ENCODE results near the gene TMEM94.

The TMEM94 gene

DNA sequence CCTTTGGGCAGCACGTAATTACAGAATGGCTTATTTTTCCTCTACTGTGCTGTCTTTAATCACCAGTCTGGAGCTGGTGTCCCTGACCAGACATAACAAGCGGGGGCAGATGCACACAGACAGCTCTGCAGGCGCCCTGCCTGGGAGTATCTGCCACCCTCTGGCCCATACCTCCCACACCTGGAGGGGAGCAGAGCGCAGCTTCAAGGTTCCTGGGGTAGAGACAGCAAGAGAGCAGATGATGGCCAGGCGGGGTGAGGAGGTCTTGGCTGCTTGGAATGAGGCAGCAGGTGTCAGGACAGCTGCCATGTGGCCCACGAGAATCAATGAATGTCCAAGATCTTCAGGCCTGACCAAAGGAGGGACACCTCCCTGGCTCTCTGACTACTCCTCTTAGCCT lies 23.8 kb downstream of the TMEM94 start:
- Histone ChIP-seq H2AFZ (ENCODE audit: low read length) (no peak overlapping the region), H3K4me1 (ENCODE audit: insufficient read depth, low read length, severe bottlenecking) (no peaks in the 10 kb centered on the region), H3F3A (ENCODE audit: insufficient read depth, low read length) (no peaks in the 10 kb centered on the region), H3K4me3 (ENCODE audit: low read depth, low read length, poor library complexity, severe bottlenecking) (no peak overlapping the region), H3K4me2 (ENCODE audit: low read length) (no peak overlapping the region), H4K20me1 (ENCODE audit: insufficient read depth, low read length) (no peaks in the 10 kb centered on the region), H3K79me2 (ENCODE audit: insufficient read depth, low read length) (no peaks in the 10 kb centered on the region), H3K9me2 (ENCODE audit: low read depth, low read length) (no peaks in the 10 kb centered on the region), H3K36me3 (ENCODE audit: insufficient read depth, low read length) (no peaks in the 10 kb centered on the region; the same call in 1 of the 2 replicates), H3K9me3 (ENCODE audit: low read length) (no peaks in the 10 kb centered on the region), H3K27ac (ENCODE audit: low read depth, low read length, poor library complexity, severe bottlenecking) (no peak overlapping the region), H3K9ac (ENCODE audit: low read length) (no peak overlapping the region), H3K27me3 (ENCODE audit: insufficient read depth, low read length) (no peaks in the 10 kb centered on the region)
- TF ChIP-seq, protein P1, sequence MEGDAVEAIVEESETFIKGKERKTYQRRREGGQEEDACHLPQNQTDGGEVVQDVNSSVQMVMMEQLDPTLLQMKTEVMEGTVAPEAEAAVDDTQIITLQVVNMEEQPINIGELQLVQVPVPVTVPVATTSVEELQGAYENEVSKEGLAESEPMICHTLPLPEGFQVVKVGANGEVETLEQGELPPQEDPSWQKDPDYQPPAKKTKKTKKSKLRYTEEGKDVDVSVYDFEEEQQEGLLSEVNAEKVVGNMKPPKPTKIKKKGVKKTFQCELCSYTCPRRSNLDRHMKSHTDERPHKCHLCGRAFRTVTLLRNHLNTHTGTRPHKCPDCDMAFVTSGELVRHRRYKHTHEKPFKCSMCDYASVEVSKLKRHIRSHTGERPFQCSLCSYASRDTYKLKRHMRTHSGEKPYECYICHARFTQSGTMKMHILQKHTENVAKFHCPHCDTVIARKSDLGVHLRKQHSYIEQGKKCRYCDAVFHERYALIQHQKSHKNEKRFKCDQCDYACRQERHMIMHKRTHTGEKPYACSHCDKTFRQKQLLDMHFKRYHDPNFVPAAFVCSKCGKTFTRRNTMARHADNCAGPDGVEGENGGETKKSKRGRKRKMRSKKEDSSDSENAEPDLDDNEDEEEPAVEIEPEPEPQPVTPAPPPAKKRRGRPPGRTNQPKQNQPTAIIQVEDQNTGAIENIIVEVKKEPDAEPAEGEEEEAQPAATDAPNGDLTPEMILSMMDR (IDR thresholded peaks at IDR 0.05; ENCODE audit: low read length): no peak
- no peak for TF ChIP-seq EZH2 (IDR thresholded peaks at IDR 0.05; ENCODE audit: borderline replicate concordance, low read length)

DNA sequence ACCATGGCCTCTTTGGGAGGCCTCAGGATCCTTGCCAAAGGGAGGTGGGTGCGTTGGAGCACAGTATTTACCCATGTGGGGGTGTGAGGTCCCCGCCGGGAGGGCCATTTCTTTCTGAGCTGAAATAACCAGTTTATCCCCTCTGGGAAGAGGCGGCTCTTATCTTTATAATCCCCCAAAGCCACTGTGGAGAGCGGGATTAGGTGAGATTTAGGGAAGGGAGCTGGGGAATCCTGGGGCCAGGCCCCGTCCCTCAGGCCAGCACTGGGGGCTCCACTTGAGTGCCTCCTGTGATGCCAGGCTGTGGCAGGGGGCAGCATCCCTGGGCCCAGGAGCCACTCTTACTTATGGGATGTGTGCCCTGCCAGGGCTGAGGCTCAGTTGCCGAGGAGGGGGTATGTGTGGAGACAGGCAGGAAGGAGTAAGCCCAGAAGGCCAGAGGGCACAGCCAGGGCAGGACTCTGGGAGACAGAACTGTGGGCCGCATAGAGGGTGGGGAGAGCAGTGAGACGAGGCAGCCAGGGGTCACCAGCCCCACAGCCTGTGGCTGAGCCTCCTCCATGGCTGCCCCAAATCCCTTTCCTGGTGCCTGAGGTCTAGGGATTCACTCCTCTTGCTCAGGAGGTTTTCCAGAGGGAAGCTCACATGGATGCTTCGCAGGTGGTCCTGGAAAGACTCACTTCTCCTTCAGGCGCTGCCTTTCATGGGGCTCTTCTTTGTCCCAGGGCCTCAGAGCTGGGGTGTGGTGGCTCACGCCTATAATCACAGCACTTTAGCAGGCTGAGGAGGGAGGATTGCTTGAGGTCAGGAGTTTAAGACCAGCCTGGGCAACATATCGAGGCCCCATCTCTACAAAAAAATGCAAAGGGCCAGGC lies 25.0 kb downstream of the TMEM94 start:
- Histone ChIP-seq H4K20me1 (ENCODE audit: insufficient read depth, low read length) (no peaks in the 10 kb centered on the region), H3K9ac (ENCODE audit: low read length) (no peak overlapping the region), H3K36me3 (ENCODE audit: insufficient read depth, low read length) (no peaks in the 10 kb centered on the region; the same call in 1 of the 2 replicates), H3K9me2 (ENCODE audit: low read depth, low read length) (no peaks in the 10 kb centered on the region), H3K27me3 (ENCODE audit: insufficient read depth, low read length) (no peaks in the 10 kb centered on the region), H3K4me3 (ENCODE audit: low read depth, low read length, poor library complexity, severe bottlenecking) (no peak overlapping the region), H3K4me1 (ENCODE audit: insufficient read depth, low read length, severe bottlenecking) (no peaks in the 10 kb centered on the region), H3K9me3 (ENCODE audit: low read length) (no peaks in the 10 kb centered on the region), H3K79me2 (ENCODE audit: insufficient read depth, low read length) (no peaks in the 10 kb centered on the region), H3F3A (ENCODE audit: insufficient read depth, low read length) (no peaks in the 10 kb centered on the region), H3K4me2 (ENCODE audit: low read length) (no peak overlapping the region), H2AFZ (ENCODE audit: low read length) (no peak overlapping the region), H3K27ac (ENCODE audit: low read depth, low read length, poor library complexity, severe bottlenecking) (no peak overlapping the region)
- TF ChIP-seq, protein P1 (IDR thresholded peaks at IDR 0.05; ENCODE audit: low read length): no peak
- TF ChIP-seq EZH2 (IDR thresholded peaks at IDR 0.05; ENCODE audit: borderline replicate concordance, low read length): no peak

DNA sequence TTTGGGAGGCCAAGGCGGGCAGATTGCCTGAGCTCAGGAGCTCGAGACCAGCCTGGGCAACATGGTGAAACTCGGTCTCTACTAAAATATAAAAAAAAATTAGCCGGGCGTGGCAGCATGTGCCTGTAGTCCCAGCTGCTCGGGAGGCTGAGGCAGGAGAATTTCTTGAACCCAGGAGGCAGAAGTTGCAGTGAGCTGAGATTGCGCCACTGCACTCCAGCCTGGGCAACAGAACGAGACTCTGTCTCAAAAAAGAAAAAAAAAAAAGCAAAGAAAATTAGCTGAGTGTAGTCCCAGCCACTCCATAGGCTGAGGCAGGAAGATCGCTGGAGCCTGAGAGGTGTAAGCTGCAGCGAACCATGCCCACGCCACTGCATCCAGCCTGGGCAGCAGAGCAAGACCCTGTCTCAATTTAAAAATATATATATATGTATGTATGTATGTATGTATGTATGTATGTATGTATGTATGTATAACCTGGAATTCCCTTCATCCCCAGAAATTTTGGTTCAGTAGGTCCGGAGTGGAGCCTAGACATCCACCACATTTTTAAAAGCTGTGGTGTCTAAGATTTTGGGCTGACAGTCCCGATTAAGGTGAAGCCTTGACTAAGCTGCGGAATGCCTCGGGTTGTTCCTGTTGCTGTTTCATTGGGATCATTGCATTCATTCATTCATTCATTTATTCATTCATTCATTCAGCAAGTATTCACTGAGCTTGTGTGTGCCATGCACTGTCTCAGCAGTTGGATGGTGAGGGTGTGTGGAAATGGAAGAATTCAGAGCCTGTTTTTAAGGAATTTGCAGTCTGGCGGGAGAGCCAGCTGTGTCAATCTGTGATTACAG lies 25.9 kb downstream of the TMEM94 start:
- no peak overlapping the region for H3K4me2 ChIP-seq (ENCODE audit: low read length)
- no peaks in the 10 kb centered on the region for H3K9me3 ChIP-seq (ENCODE audit: low read length)
- H4K20me1 ChIP-seq (ENCODE audit: insufficient read depth, low read length): no peaks in the 10 kb centered on the region
- H3K4me1 ChIP-seq (ENCODE audit: insufficient read depth, low read length, severe bottlenecking): peaks cover 4% of the 10 kb centered on the region
- no peak overlapping the region for H3K9ac ChIP-seq (ENCODE audit: low read length)
- no peaks in the 10 kb centered on the region for H3K79me2 ChIP-seq (ENCODE audit: insufficient read depth, low read length)
- TF ChIP-seq EZH2 (IDR thresholded peaks at IDR 0.05; ENCODE audit: borderline replicate concordance, low read length): no peak
- TF ChIP-seq, protein P1 (IDR thresholded peaks at IDR 0.05; ENCODE audit: low read length): no peak
- H3K27ac ChIP-seq (ENCODE audit: low read depth, low read length, poor library complexity, severe bottlenecking): no peak overlapping the region
- H3K36me3 ChIP-seq (ENCODE audit: insufficient read depth, low read length): no peaks in the 10 kb centered on the region; the same call in 1 of the 2 replicates
- H3K4me3 ChIP-seq (ENCODE audit: low read depth, low read length, poor library complexity, severe bottlenecking): no peak overlapping the region
- no peaks in the 10 kb centered on the region for H3F3A ChIP-seq (ENCODE audit: insufficient read depth, low read length)
- no peak overlapping the region for H2AFZ ChIP-seq (ENCODE audit: low read length)
- no peaks in the 10 kb centered on the region for H3K27me3 ChIP-seq (ENCODE audit: insufficient read depth, low read length)
- no peaks in the 10 kb centered on the region for H3K9me2 ChIP-seq (ENCODE audit: low read depth, low read length)

Data from OCI-LY1 (cell line).